HepG2 (cell line): ENCODE results near the gene WDR83. TPM values are rescaled to one million over a fixed set of nuclear protein-coding genes. Genes with fewer than 3 reads are reported as not detected.

Experiments
- ARHGAP35 ChIP-seq: sonication (generic); formaldehyde crosslinking; IDR thresholded peaks from 2 replicates; pipeline ENCODE4 v1.9.0; 2022; ENCODE audit warnings: mild to moderate bottlenecking, inconsistent platforms, moderate library complexity, missing genetic modification reagents, borderline replicate concordance
- ATM ChIP-seq: fragments of 450-650 bp; IDR thresholded peaks from 2 replicates; pipeline ENCODE4 v1.7.1; 2017; ENCODE audit warnings: mild to moderate bottlenecking, borderline replicate concordance
- ATRX ChIP-seq: sonication (generic); formaldehyde crosslinking; IDR thresholded peaks from 2 replicates; pipeline ENCODE4 v1.4.0; 2020; ENCODE audit warnings: missing genetic modification reagents, borderline replicate concordance
- BHLHE40 ChIP-seq: IDR thresholded peaks from 2 replicates; pipeline ENCODE4 v1.6.1; 2011; ENCODE audit warnings: low read length, improper control_type of control experiment
- KDM5B ChIP-seq: sonication (generic); formaldehyde crosslinking; IDR thresholded peaks from 2 replicates; pipeline ENCODE4 v1.4.0; 2020; ENCODE audit warnings: missing genetic modification reagents, mild to moderate bottlenecking, borderline replicate concordance
- SMAD9 ChIP-seq: sonication (generic); formaldehyde crosslinking; IDR thresholded peaks from 2 replicates; pipeline ENCODE4 v1.5.1; 2020; ENCODE audit warnings: mild to moderate bottlenecking, missing genetic modification reagents
- SP4 ChIP-seq: sonication (generic); formaldehyde crosslinking; IDR thresholded peaks from 2 replicates; pipeline ENCODE4 v1.8.1; 2023; ENCODE audit warnings: mild to moderate bottlenecking, missing genetic modification reagents
- THAP11 ChIP-seq: IDR thresholded peaks from 2 replicates; pipeline ENCODE4 v1.6.1; 2016; ENCODE audit warnings: missing biosample characterization, missing genetic modification reagents
- TMF1 ChIP-seq: sonication (generic); formaldehyde crosslinking; IDR thresholded peaks from 2 replicates; pipeline ENCODE4 v1.8.1; 2022; ENCODE audit warnings: low read depth, missing genetic modification reagents
- ZNF484 ChIP-seq: sonication (generic); formaldehyde crosslinking; IDR thresholded peaks from 2 replicates; pipeline ENCODE4 v1.5.1; 2020; ENCODE audit warnings: mild to moderate bottlenecking, low read depth, missing genetic modification reagents, borderline replicate concordance
- ZNF556 ChIP-seq: sonication (generic); formaldehyde crosslinking; IDR thresholded peaks from 2 replicates; pipeline ENCODE4 v1.4.0; 2020; ENCODE audit warnings: mild to moderate bottlenecking, missing genetic modification reagents, borderline replicate concordance
- ZZZ3 ChIP-seq: sonication (generic); formaldehyde crosslinking; IDR thresholded peaks from 2 replicates; pipeline ENCODE4 v1.4.0; 2020; ENCODE audit warnings: missing genetic modification reagents, mild to moderate bottlenecking, borderline replicate concordance
- polyA plus RNA-seq, 8 experiments: library from polyadenylated mRNA; depleted of rRNA in 3 of 8; stranded (reverse) in 7 of 8; unstranded in 1 of 8; fragments of >200 nt; fragmentation: Illumina TruSeq in 4 of 8; extraction: Trizol in 4 of 8; gene quantifications; 2 replicates each; pipeline versions ENCODE4 v1.2.1 to v1.2.3, GENCODE V29; 2011 to 2016; ENCODE audit warnings: low read depth in 4 of 8, missing spikeins in 1 of 8, mixed read lengths in 1 of 8; ENCODE audit not compliant: insufficient read depth in 1 of 8
- total RNA-seq, 5 experiments: library from RNA; depleted of rRNA; stranded (reverse); fragments of >200 nt; fragmentation: Illumina TruSeq; extraction: Trizol; gene quantifications; 2 replicates each; pipeline ENCODE4 v1.2.3, GENCODE V29; 2016; ENCODE audit warnings: low read depth in 1 of 5
- TF ChIP-seq, protein P1 (sequence below): sonication (generic); formaldehyde crosslinking; IDR thresholded peaks from 2 replicates; pipeline ENCODE4 v1.5.0; 2020; ENCODE audit warnings: mild to moderate bottlenecking, missing genetic modification reagents, borderline replicate concordance
- TF ChIP-seq, protein P2 (sequence below): sonication (generic); formaldehyde crosslinking; IDR thresholded peaks from 2 replicates; pipeline ENCODE4 v1.4.0; 2020; ENCODE audit warnings: mild to moderate bottlenecking, missing genetic modification reagents
- TF ChIP-seq, protein P3 (sequence below): sonication (generic); formaldehyde crosslinking; conservative IDR thresholded peaks from 2 replicates; pipeline ENCODE4 v1.5.0; 2020; ENCODE audit warnings: missing genetic modification reagents
- TF ChIP-seq, protein P4 (sequence below): sonication (generic); formaldehyde crosslinking; IDR thresholded peaks from 2 replicates; pipeline ENCODE4 v1.4.0; 2020; ENCODE audit warnings: mild to moderate bottlenecking, missing genetic modification reagents

Gene WDR83
- total and polyA plus RNA-seq, 2 of the 13 experiments (the other 11 are each of a cell fraction or from before 2014, with no cell fraction given), result 4.5 to 10.7 TPM

DNA sequence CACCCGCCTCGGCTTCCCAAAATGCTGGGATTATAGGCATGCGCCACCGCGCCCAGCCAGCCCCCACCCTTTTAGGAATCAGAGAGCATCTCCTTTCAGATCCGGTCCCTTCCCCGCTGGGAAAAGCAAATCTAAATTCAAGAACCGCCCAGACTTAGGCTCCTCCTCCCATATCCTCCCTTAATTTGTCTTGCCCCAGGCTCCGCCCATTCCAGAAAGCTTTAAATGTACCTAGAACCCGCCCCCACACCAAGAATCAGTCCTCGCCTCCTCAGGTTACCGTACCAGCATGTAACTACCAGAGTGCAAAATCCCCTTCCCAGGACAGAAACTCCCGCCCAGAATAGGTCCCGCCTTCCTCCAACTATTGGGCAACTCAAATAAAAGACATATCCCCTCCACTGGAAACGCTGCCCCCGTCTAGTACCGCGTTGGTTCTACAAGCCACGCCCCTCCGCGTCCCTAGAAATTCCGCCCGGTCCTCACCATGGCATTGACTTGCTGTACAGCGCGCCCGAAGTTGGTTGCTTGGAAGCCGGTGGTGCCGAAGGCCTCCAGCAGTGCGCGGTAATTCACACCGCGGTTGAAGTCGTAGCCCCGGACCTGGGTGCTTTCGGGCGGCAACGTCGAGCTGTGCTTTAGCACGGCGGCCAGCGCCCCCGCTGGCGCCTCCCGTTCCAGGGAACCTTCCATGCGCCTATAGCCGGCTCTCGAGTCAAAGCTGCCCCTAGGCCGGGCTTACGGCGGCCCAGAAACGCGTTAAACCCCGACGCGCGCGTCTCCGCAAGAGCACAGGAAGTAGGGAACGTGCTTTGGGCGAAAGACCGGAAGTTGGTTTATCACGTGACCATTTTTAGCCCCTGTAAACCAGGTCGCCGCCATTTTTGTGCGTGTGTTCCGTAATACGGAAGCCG, 14.7 kb downstream of the WDR83 start, which contains the start of gene DHPS (continued):
- TF ChIP-seq, protein P1, sequence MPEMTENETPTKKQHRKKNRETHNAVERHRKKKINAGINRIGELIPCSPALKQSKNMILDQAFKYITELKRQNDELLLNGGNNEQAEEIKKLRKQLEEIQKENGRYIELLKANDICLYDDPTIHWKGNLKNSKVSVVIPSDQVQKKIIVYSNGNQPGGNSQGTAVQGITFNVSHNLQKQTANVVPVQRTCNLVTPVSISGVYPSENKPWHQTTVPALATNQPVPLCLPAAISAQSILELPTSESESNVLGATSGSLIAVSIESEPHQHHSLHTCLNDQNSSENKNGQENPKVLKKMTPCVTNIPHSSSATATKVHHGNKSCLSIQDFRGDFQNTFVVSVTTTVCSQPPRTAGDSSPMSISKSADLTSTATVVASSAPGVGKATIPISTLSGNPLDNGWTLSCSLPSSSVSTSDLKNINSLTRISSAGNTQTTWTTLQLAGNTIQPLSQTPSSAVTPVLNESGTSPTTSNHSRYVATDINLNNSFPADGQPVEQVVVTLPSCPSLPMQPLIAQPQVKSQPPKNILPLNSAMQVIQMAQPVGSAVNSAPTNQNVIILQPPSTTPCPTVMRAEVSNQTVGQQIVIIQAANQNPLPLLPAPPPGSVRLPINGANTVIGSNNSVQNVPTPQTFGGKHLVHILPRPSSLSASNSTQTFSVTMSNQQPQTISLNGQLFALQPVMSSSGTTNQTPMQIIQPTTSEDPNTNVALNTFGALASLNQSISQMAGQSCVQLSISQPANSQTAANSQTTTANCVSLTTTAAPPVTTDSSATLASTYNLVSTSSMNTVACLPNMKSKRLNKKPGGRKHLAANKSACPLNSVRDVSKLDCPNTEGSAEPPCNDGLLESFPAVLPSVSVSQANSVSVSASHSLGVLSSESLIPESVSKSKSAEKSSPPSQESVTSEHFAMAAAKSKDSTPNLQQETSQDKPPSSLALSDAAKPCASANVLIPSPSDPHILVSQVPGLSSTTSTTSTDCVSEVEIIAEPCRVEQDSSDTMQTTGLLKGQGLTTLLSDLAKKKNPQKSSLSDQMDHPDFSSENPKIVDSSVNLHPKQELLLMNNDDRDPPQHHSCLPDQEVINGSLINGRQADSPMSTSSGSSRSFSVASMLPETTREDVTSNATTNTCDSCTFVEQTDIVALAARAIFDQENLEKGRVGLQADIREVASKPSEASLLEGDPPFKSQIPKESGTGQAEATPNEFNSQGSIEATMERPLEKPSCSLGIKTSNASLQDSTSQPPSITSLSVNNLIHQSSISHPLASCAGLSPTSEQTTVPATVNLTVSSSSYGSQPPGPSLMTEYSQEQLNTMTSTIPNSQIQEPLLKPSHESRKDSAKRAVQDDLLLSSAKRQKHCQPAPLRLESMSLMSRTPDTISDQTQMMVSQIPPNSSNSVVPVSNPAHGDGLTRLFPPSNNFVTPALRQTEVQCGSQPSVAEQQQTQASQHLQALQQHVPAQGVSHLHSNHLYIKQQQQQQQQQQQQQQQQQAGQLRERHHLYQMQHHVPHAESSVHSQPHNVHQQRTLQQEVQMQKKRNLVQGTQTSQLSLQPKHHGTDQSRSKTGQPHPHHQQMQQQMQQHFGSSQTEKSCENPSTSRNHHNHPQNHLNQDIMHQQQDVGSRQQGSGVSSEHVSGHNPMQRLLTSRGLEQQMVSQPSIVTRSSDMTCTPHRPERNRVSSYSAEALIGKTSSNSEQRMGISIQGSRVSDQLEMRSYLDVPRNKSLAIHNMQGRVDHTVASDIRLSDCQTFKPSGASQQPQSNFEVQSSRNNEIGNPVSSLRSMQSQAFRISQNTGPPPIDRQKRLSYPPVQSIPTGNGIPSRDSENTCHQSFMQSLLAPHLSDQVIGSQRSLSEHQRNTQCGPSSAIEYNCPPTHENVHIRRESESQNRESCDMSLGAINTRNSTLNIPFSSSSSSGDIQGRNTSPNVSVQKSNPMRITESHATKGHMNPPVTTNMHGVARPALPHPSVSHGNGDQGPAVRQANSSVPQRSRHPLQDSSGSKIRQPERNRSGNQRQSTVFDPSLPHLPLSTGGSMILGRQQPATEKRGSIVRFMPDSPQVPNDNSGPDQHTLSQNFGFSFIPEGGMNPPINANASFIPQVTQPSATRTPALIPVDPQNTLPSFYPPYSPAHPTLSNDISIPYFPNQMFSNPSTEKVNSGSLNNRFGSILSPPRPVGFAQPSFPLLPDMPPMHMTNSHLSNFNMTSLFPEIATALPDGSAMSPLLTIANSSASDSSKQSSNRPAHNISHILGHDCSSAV, result no peak
- TF ChIP-seq SMAD9 (CRISPR knock-in tag) (no peak), THAP11 (CRISPR knock-in tag) (peak; percentile 86), ATM (no peak), ATRX (CRISPR knock-in tag) (no peak), SP4 (CRISPR knock-in tag) (peak; percentile 52; the same call in 1 of the 2 replicates), ZNF484 (CRISPR knock-in tag) (no peak), KDM5B (CRISPR knock-in tag) (peak; percentile 69; the same call in 1 of the 2 replicates), ZNF556 (CRISPR knock-in tag) (peak; percentile 85), ZZZ3 (CRISPR knock-in tag) (peak; percentile 62), BHLHE40 (peak; percentile 85), TMF1 (CRISPR knock-in tag) (peak; percentile 72; the same call in 1 of the 2 replicates), ARHGAP35 (peak; percentile 66; the same call in 1 of the 2 replicates)
- TF ChIP-seq, protein P2, sequence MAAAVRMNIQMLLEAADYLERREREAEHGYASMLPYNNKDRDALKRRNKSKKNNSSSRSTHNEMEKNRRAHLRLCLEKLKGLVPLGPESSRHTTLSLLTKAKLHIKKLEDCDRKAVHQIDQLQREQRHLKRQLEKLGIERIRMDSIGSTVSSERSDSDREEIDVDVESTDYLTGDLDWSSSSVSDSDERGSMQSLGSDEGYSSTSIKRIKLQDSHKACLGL (CRISPR knock-in tag), result peak; percentile 77
- TF ChIP-seq, protein P3, sequence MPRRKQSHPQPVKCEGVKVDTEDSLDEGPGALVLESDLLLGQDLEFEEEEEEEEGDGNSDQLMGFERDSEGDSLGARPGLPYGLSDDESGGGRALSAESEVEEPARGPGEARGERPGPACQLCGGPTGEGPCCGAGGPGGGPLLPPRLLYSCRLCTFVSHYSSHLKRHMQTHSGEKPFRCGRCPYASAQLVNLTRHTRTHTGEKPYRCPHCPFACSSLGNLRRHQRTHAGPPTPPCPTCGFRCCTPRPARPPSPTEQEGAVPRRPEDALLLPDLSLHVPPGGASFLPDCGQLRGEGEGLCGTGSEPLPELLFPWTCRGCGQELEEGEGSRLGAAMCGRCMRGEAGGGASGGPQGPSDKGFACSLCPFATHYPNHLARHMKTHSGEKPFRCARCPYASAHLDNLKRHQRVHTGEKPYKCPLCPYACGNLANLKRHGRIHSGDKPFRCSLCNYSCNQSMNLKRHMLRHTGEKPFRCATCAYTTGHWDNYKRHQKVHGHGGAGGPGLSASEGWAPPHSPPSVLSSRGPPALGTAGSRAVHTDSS (CRISPR knock-in tag), result no peak
- TF ChIP-seq, protein P4, sequence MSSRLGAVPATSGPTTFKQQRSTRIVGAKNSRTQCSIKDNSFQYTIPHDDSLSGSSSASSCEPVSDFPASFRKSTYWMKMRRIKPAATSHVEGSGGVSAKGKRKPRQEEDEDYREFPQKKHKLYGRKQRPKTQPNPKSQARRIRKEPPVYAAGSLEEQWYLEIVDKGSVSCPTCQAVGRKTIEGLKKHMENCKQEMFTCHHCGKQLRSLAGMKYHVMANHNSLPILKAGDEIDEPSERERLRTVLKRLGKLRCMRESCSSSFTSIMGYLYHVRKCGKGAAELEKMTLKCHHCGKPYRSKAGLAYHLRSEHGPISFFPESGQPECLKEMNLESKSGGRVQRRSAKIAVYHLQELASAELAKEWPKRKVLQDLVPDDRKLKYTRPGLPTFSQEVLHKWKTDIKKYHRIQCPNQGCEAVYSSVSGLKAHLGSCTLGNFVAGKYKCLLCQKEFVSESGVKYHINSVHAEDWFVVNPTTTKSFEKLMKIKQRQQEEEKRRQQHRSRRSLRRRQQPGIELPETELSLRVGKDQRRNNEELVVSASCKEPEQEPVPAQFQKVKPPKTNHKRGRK (CRISPR knock-in tag), result no peak
